ENCODE measurements around the gene CLDN5. TPM values are rescaled to one million over a fixed set of nuclear protein-coding genes. Genes with fewer than 3 reads are reported as not detected.
"Not testable (repeated sequence)": the region's sequence is repeated elsewhere in the genome, so short reads cannot be mapped to it uniquely, and the experiment has no call there.

Gene CLDN5
- total RNA-seq, 4 donors from 2014 or later: 65.7 to 671 (median 224) TPM

GRCh38 chr22:19536564-19536963 is 12.4 kb upstream of the CLDN5 start:
- H3K27me3 ChIP-seq: no peaks in the 10 kb centered on the region
- TF ChIP-seq CTCF (IDR thresholded peaks at IDR 0.05) (no peak), POLR2A (IDR thresholded peaks at IDR 0.05) (no peak)
- no peak overlapping the region for H3K27ac ChIP-seq
- no peak overlapping the region for H3K4me3 ChIP-seq
- H3K9me3 ChIP-seq: no peaks in the 10 kb centered on the region
- DNase-seq: no peak
- intact Hi-C loops (cut with DNase I; ENCODE audit: low total_unique reads): no loop called here
- no peaks in the 10 kb centered on the region for H3K36me3 ChIP-seq
- no peaks in the 10 kb centered on the region for H3K4me1 ChIP-seq

DNA sequence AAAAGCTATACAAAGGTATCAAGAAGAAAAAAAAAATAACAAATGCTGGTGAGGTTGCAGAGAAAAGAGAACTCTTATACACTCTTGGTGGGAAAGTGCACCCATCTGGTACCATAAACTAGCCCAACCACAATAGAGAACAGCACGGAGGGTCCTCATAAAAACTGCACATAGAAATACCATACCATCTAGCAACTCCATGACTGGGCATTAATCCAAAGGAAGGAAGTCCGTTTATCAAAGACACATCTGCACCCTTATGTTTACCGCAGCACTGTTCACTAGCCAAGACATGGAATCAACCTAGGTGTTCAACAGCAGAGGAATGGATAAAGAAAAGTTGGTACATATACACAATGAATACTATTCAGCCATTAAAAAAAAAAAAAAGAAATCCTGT is 10.8 kb upstream of the CLDN5 start:
- Histone ChIP-seq H3K4me1 (no peaks in the 10 kb centered on the region), H3K9me3 (no peaks in the 10 kb centered on the region), H3K36me3 (no peaks in the 10 kb centered on the region), H3K4me3 (no peak overlapping the region), H3K27me3 (no peaks in the 10 kb centered on the region), H3K27ac (no peak overlapping the region)
- intact Hi-C loops (cut with DNase I; ENCODE audit: low total_unique reads): no loop called here
- DNase-seq: no peak
- TF ChIP-seq POLR2A (IDR thresholded peaks at IDR 0.05): no peak
- TF ChIP-seq CTCF (IDR thresholded peaks at IDR 0.05): no peak

DNA sequence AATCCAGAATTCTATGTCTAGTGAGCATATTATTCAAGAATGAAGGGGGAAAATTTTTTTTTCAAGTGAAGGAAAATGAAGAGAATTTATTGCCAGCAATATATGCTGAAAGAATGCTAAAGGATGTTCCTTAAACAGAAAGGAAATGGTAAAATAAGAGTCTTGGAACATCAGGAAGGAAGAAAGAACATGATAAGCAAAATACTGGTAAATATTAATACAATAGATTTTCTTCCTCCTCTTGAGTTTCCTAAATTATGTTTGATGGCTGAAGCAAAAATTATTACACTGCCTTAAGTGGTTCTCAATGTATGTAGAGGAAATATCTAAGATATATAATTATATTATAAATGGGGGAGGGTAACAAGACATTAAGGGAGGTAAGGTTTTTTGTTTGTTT is 9.6 kb upstream of the CLDN5 start:
- TF ChIP-seq POLR2A (IDR thresholded peaks at IDR 0.05) (no peak), CTCF (IDR thresholded peaks at IDR 0.05) (no peak)
- intact Hi-C loops (cut with DNase I; ENCODE audit: low total_unique reads): no loop called here

DNA sequence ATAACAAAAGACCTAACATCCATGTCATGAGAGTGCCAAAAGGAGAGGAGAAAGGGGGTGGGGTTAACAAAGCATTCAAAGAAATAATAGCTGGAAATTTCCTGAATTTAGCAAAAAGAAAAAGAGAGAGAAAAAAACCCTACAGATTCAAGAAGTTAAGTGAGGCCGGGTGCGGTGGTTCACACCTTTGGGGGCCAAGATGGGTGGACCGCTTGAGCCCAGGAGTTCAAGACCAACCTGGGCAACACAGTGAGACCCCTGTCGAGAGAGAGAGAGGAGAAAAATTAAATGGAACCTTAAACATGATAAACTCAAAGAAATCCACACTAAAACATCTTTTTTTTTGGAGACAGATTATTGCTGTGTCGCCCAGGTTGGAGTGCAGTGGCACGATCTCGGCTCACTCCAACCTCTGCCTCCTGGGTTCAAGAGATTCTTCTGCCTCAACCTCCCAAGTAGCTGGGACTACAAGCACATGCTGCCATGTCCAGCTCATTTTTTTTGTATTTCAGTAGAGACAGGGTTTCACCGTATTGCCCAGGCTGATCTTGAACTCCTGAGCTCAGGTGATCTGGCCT is 8.9 kb upstream of the CLDN5 start:
- no peak for DNase-seq
- no peaks in the 10 kb centered on the region for H3K9me3 ChIP-seq
- no peak overlapping the region for H3K27ac ChIP-seq
- no peaks in the 10 kb centered on the region for H3K36me3 ChIP-seq
- no peak for TF ChIP-seq CTCF (IDR thresholded peaks at IDR 0.05)
- no peak for TF ChIP-seq POLR2A (IDR thresholded peaks at IDR 0.05)
- intact Hi-C loops (cut with DNase I; ENCODE audit: low total_unique reads): no loop called here
- H3K4me1 ChIP-seq: no peaks in the 10 kb centered on the region
- no peak overlapping the region for H3K4me3 ChIP-seq
- H3K27me3 ChIP-seq: no peaks in the 10 kb centered on the region

More for the DNA sequence above, 9.6 kb upstream of the CLDN5 start:
- H3K27me3 ChIP-seq: no peaks in the 10 kb centered on the region
- no peaks in the 10 kb centered on the region for H3K36me3 ChIP-seq
- no peaks in the 10 kb centered on the region for H3K9me3 ChIP-seq
- DNase-seq: no peak
- no peak overlapping the region for H3K4me3 ChIP-seq
- H3K4me1 ChIP-seq: no peaks in the 10 kb centered on the region
- no peak overlapping the region for H3K27ac ChIP-seq

DNA sequence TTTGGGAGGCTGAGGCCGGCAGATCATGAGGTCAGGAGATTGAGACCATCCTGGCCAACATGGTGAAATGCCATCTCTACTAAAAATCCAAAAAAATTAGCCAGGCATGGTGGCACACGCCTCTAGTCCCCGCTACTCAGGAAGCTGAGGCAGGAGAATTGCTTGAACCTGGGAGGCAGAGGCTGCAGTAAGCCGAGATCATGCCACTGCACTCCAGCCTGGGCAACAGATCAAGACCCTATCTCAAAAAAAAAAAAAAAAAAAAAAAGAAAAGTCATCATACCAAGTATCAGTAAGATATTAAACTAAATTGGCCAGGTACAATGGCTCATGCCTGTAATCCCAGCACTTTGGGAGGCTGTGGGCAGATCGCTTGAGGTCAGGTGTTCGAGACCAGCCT is 7.1 kb upstream of the CLDN5 start:
- H3K9me3 ChIP-seq; H3K27ac ChIP-seq; H3K4me1 ChIP-seq; H3K4me3 ChIP-seq; H3K27me3 ChIP-seq; intact Hi-C loops (cut with DNase I; ENCODE audit: low total_unique reads); DNase-seq; H3K36me3 ChIP-seq: not testable (repeated sequence)

DNA sequence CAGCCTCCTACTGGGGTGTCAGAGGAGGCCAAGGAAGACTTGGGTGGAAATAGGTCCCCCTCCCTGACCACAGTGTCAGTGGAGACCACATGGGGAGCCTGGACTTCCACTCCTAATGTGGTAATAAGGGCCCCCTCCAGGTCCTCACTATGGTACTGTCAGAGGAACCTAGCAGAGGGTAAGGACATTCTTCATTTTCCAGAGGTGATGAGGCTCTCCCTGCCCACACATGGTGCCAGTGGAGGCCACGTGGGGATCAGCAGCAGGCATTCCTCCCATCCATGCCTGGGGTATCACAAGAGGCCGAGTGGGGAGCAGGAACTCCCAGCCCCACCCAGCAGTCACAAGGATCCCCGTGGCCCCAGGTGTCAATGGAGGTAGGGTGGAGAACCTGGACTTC is 6.5 kb upstream of the CLDN5 start:
- TF ChIP-seq CTCF (IDR thresholded peaks at IDR 0.05) (no peak), POLR2A (IDR thresholded peaks at IDR 0.05) (no peak)
- H3K36me3 ChIP-seq: no peaks in the 10 kb centered on the region

More for the DNA sequence above, 6.5 kb upstream of the CLDN5 start:
- no peaks in the 10 kb centered on the region for H3K27me3 ChIP-seq
- no peak overlapping the region for H3K27ac ChIP-seq
- no peaks in the 10 kb centered on the region for H3K9me3 ChIP-seq
- DNase-seq: no peak
- H3K4me1 ChIP-seq: no peaks in the 10 kb centered on the region
- intact Hi-C loops (cut with DNase I; ENCODE audit: low total_unique reads): no loop called here
- H3K4me3 ChIP-seq: no peak overlapping the region
